GM12878 (cell line): ENCODE results near the gene TMPRSS7. TPM values are rescaled to one million over a fixed set of nuclear protein-coding genes. Genes with fewer than 3 reads are reported as not detected.

Experiments
- ATF7 ChIP-seq: fragments of 450-650 bp; IDR thresholded peaks from 2 replicates; pipeline ENCODE4 v1.6.1; 2016; ENCODE audit warnings: low read depth, mild to moderate bottlenecking
- BHLHE40 ChIP-seq, 2 experiments: fragments of 450-650 bp in 1 of 2; IDR thresholded peaks; 2 replicates each; pipeline ENCODE4 v1.6.1; 2011 to 2017; ENCODE audit warnings: low read depth in 2 of 2, borderline replicate concordance in 1 of 2, improper control_type of control experiment in 1 of 2, low read length in 1 of 2, mild to moderate bottlenecking in 1 of 2
- EED ChIP-seq: sonication (generic); IDR thresholded peaks from 2 replicates; pipeline ENCODE4 v1.6.1; 2016; ENCODE audit warnings: antibody characterized with exemption, low read depth
- ESRRA ChIP-seq: IDR thresholded peaks from 2 replicates; pipeline ENCODE4 v1.6.1; 2012; ENCODE audit warnings: mild to moderate bottlenecking, low read length, improper control_type of control experiment
- GABPA ChIP-seq: IDR thresholded peaks from 2 replicates; pipeline ENCODE4 v1.6.1; 2014; ENCODE audit warnings: antibody characterized with exemption, low read depth, mild to moderate bottlenecking, inconsistent platforms
- HDAC2 ChIP-seq: fragments of 200-600 bp; sonication (generic); IDR thresholded peaks from 2 replicates; pipeline ENCODE4 v1.6.1; 2017
- HDAC6 ChIP-seq: fragments of 200-600 bp; sonication (generic); IDR thresholded peaks from one replicate; pipeline ENCODE4 v1.8.0; 2017; ENCODE audit warnings: antibody characterized with exemption; ENCODE audit not compliant: unreplicated experiment
- KLF5 ChIP-seq: fragments of 450-650 bp; IDR thresholded peaks from 2 replicates; pipeline ENCODE4 v1.6.1; 2014; ENCODE audit warnings: mild to moderate bottlenecking; ENCODE audit not compliant: partially characterized antibody
- MEF2A ChIP-seq: IDR thresholded peaks from 2 replicates; pipeline ENCODE4 v1.6.1; 2011; ENCODE audit warnings: low read depth, mild to moderate bottlenecking, low read length, moderate library complexity; ENCODE audit not compliant: insufficient read depth
- MEF2B ChIP-seq: fragments of 450-650 bp; IDR thresholded peaks from 2 replicates; pipeline ENCODE4 v1.6.1; 2018; ENCODE audit warnings: mild to moderate bottlenecking, moderate library complexity; ENCODE audit not compliant: partially characterized antibody, poor library complexity, severe bottlenecking
- MYC ChIP-seq: IDR thresholded peaks from 2 replicates; pipeline ENCODE4 v1.6.1; 2011; ENCODE audit warnings: mild to moderate bottlenecking, low read length, moderate library complexity, inconsistent platforms; ENCODE audit not compliant: insufficient read depth, insufficient replicate concordance, insufficient read length, severe bottlenecking
- NFXL1 ChIP-seq: fragments of 450-650 bp; IDR thresholded peaks from 2 replicates; pipeline ENCODE4 v1.6.1; 2017; ENCODE audit warnings: antibody characterized with exemption, mild to moderate bottlenecking, borderline replicate concordance
- NFYA ChIP-seq: IDR thresholded peaks from 2 replicates; pipeline ENCODE4 v1.6.1; 2011; ENCODE audit warnings: low read depth, mild to moderate bottlenecking, low read length, improper control_type of control experiment, borderline replicate concordance
- NR2C1 ChIP-seq: fragments of 450-650 bp; IDR thresholded peaks from 2 replicates; pipeline ENCODE4 v1.6.1; 2017; ENCODE audit warnings: antibody characterized with exemption, mild to moderate bottlenecking, moderate library complexity
- NRF1 ChIP-seq: conservative IDR thresholded peaks from 2 replicates; pipeline ENCODE4 v1.6.1; 2011; ENCODE audit warnings: mild to moderate bottlenecking, low read depth, low read length, improper control_type of control experiment
- PML ChIP-seq: IDR thresholded peaks from 2 replicates; pipeline ENCODE4 v1.6.1; 2012; ENCODE audit warnings: low read length, inconsistent platforms
- RBBP5 ChIP-seq: fragments of 200-600 bp; sonication (generic); conservative IDR thresholded peaks from 2 replicates; pipeline ENCODE4 v1.6.1; 2016
- RELA ChIP-seq: fragments of 450-650 bp; IDR thresholded peaks from 2 replicates; pipeline ENCODE4 v1.8.0; 2014; ENCODE audit warnings: borderline replicate concordance; ENCODE audit not compliant: partially characterized antibody
- RFX5 ChIP-seq: IDR thresholded peaks from 2 replicates; pipeline ENCODE4 v1.6.1; 2011; ENCODE audit warnings: low read depth, low read length, improper control_type of control experiment
- SIX5 ChIP-seq: IDR thresholded peaks from 2 replicates; pipeline ENCODE4 v1.6.1; 2011; ENCODE audit warnings: mild to moderate bottlenecking, low read depth, low read length, moderate library complexity; ENCODE audit not compliant: severe bottlenecking
- SMARCA5 ChIP-seq: fragments of 450-650 bp; IDR thresholded peaks from 2 replicates; pipeline ENCODE4 v1.6.1; 2017; ENCODE audit warnings: mild to moderate bottlenecking
- SPI1 ChIP-seq: IDR thresholded peaks from 2 replicates; pipeline ENCODE4 v1.6.1; 2011; ENCODE audit warnings: low read depth, mild to moderate bottlenecking, low read length, moderate library complexity, borderline replicate concordance; ENCODE audit not compliant: insufficient read depth
- SREBF1 ChIP-seq: IDR thresholded peaks from 2 replicates; pipeline ENCODE4 v1.6.1; 2012; ENCODE audit warnings: mild to moderate bottlenecking, low read length
- TAF1 ChIP-seq: IDR thresholded peaks from 2 replicates; pipeline ENCODE4 v1.6.1; 2011; ENCODE audit warnings: mild to moderate bottlenecking, low read depth, low read length, borderline replicate concordance
- YBX1 ChIP-seq: fragments of 450-650 bp; IDR thresholded peaks from 2 replicates; pipeline ENCODE4 v1.6.1; 2016; ENCODE audit warnings: antibody characterized with exemption
- YY1 ChIP-seq: IDR thresholded peaks from 2 replicates; pipeline ENCODE4 v1.6.1; 2011; ENCODE audit warnings: low read depth, mild to moderate bottlenecking, low read length
- ZNF384 ChIP-seq: IDR thresholded peaks from 2 replicates; pipeline ENCODE4 v1.6.1; 2012; ENCODE audit warnings: low read depth, mild to moderate bottlenecking, low read length, improper control_type of control experiment, borderline replicate concordance
- polyA plus RNA-seq, 11 experiments: library from polyadenylated mRNA; depleted of rRNA in 4 of 11; unstranded in 6 of 11; stranded (reverse) in 5 of 11; fragments of >200 nt; fragmentation: Nextera tagmentation in 4 of 11; fragmentation: Illumina TruSeq in 1 of 11; extraction: Ambion mirVana in 4 of 11; extraction: Trizol in 1 of 11; gene quantifications; 1 replicate in 1 of 11; 2 replicates in 10 of 11; pipeline versions ENCODE4 v1.2.1 to v1.2.3, GENCODE V29; 2011 to 2016; ENCODE audit warnings: inconsistent platforms in 2 of 11, missing spikeins in 2 of 11, low read depth in 1 of 11
- total RNA-seq, 4 experiments: library from RNA; depleted of rRNA in 3 of 4; stranded (reverse); fragments of >200 nt in 3 of 4; fragmentation: Illumina TruSeq in 1 of 4; extraction: Trizol in 1 of 4; gene quantifications; 2 replicates each; pipeline versions ENCODE4 v1.2.1 to v1.2.3, GENCODE V29; 2013 to 2021
- TF ChIP-seq, protein P1 (sequence below), 3 experiments: IDR thresholded peaks in 2 of 3; conservative IDR thresholded peaks in 1 of 3; 2 replicates each; pipeline ENCODE4 v1.5.1; 2011; ENCODE audit warnings: low read depth in 3 of 3, low read length in 3 of 3, mild to moderate bottlenecking in 3 of 3, control low read depth in 2 of 3, moderate library complexity in 2 of 3, inconsistent platforms in 1 of 3, mixed read lengths in 1 of 3; ENCODE audit not compliant: control insufficient read depth in 2 of 3, insufficient read depth in 1 of 3; ENCODE audit errors: extremely low read depth in 1 of 3
- TF ChIP-seq, protein P2 (sequence below): IDR thresholded peaks from 2 replicates; pipeline ENCODE4 v1.6.1; 2012; ENCODE audit warnings: low read depth, low read length, improper control_type of control experiment
- TF ChIP-seq, protein P3 (sequence below): fragments of 150-350 bp; IDR thresholded peaks from 2 replicates; pipeline ENCODE4 v1.6.1; 2014; ENCODE audit warnings: mild to moderate bottlenecking, low read depth, low read length

The TMPRSS7 gene
- total and polyA plus RNA-seq, 10 of the 15 experiments (the other 5 are each of a cell fraction or from before 2014, with no cell fraction given), result 0.03 TPM; not detected in 9

DNA sequence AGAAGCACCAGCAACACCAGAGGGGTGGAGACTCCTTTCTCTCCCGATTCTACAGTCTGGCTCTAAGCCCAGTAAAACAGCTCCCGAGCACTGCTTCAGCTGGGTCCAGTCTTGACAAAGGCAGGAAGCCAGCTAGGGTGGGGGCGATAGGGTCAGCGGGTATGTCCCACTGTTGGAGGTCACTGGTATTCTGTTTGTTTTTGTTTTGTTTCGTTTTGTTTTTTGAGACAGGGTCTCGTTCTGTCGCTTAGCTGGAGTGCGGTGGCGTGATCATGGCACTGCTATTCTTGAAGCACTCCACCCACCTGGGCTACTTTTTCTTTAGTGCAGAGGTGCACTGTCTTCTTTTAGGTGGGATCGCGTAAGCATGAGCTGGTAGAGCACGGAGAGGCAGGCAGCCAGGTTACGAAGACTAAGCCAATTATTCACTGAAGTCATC lies 82.2 kb downstream of the TMPRSS7 start (continued):
- TF ChIP-seq, protein P1, sequence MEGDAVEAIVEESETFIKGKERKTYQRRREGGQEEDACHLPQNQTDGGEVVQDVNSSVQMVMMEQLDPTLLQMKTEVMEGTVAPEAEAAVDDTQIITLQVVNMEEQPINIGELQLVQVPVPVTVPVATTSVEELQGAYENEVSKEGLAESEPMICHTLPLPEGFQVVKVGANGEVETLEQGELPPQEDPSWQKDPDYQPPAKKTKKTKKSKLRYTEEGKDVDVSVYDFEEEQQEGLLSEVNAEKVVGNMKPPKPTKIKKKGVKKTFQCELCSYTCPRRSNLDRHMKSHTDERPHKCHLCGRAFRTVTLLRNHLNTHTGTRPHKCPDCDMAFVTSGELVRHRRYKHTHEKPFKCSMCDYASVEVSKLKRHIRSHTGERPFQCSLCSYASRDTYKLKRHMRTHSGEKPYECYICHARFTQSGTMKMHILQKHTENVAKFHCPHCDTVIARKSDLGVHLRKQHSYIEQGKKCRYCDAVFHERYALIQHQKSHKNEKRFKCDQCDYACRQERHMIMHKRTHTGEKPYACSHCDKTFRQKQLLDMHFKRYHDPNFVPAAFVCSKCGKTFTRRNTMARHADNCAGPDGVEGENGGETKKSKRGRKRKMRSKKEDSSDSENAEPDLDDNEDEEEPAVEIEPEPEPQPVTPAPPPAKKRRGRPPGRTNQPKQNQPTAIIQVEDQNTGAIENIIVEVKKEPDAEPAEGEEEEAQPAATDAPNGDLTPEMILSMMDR (IDR thresholded peaks at IDR 0.05 in 2 of 3, conservative IDR thresholded peaks at IDR 0.05 in 1 of 3; ENCODE audit: control insufficient read depth in 2 of 3, extremely low read depth in 1 of 3, insufficient read depth in 1 of 3, low read depth in 3 of 3, low read length in 3 of 3), result no peak
- TF ChIP-seq MEF2B, result no peak
- no peak for TF ChIP-seq SPI1
- TF ChIP-seq HDAC6, result no peak
- TF ChIP-seq HDAC2, result no peak
- no peak for TF ChIP-seq NRF1
- no peak for TF ChIP-seq MEF2A
- no peak; the same call in 1 of the 2 replicates for TF ChIP-seq SMARCA5
- no peak; the same call in 1 of the 2 replicates for TF ChIP-seq YY1
- no peak for TF ChIP-seq RFX5
- no peak for TF ChIP-seq KLF5
- TF ChIP-seq, protein P2, sequence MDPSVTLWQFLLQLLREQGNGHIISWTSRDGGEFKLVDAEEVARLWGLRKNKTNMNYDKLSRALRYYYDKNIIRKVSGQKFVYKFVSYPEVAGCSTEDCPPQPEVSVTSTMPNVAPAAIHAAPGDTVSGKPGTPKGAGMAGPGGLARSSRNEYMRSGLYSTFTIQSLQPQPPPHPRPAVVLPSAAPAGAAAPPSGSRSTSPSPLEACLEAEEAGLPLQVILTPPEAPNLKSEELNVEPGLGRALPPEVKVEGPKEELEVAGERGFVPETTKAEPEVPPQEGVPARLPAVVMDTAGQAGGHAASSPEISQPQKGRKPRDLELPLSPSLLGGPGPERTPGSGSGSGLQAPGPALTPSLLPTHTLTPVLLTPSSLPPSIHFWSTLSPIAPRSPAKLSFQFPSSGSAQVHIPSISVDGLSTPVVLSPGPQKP, result no peak
- no peak for TF ChIP-seq RBBP5
- no peak for TF ChIP-seq EED
- no peak for TF ChIP-seq SIX5
- TF ChIP-seq NFYA, result no peak
- no peak for TF ChIP-seq ESRRA
- 0 out of 2 replicates have a peak, but pooled peaks have one; percentile 25 for TF ChIP-seq TAF1
- TF ChIP-seq GABPA, result no peak
- no peak for TF ChIP-seq ZNF384
- no peak for TF ChIP-seq NR2C1
- TF ChIP-seq ATF7, result peak; percentile 38; the same call in 1 of the 2 replicates
- TF ChIP-seq NFXL1, result no peak
- no peak for TF ChIP-seq MYC
- peak; percentile 15 for TF ChIP-seq RELA
- TF ChIP-seq YBX1, result no peak
- no peak for TF ChIP-seq PML
- TF ChIP-seq BHLHE40 (IDR thresholded peaks at IDR 0.05; ENCODE audit: borderline replicate concordance in 1 of 2, low read depth in 2 of 2, low read length in 1 of 2), result no peak
- no peak for TF ChIP-seq SREBF1
- TF ChIP-seq, protein P3, sequence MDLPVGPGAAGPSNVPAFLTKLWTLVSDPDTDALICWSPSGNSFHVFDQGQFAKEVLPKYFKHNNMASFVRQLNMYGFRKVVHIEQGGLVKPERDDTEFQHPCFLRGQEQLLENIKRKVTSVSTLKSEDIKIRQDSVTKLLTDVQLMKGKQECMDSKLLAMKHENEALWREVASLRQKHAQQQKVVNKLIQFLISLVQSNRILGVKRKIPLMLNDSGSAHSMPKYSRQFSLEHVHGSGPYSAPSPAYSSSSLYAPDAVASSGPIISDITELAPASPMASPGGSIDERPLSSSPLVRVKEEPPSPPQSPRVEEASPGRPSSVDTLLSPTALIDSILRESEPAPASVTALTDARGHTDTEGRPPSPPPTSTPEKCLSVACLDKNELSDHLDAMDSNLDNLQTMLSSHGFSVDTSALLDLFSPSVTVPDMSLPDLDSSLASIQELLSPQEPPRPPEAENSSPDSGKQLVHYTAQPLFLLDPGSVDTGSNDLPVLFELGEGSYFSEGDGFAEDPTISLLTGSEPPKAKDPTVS, result no peak
